HepG2 (cell line): ENCODE data around the gene CDCA5. TPM values are rescaled to one million over a fixed set of nuclear protein-coding genes. Genes with fewer than 3 reads are reported as not detected.

ENCODE experiments used
- ATAC-seq: fragments of 200-7000 bp; cut with Tn5 transposase; 3 replicates; pipeline ENCODE4 v1.9.1; 2020; ENCODE audit warnings: mild to moderate bottlenecking, moderate library complexity
- BruUV-seq: library from RNA; stranded (reverse); fragments of 400-500 nt; replicated peaks from 2 replicates; lab custom pipeline; 2021; lab: Mats Ljungman, UMichigan
- CTCF ChIA-PET: fragments of 300-600 bp; formaldehyde crosslinking; extraction: SDS; loops from one replicate; lab custom pipeline; 2021; ENCODE audit warnings: low total read pairs, inconsistent platforms, low intra/inter-chr PET ratio; lab: Yijun Ruan, JAX
- POLR2A ChIA-PET: fragments of 350-600 bp; sonication (Branson Sonifier 250); formaldehyde crosslinking; loops from one replicate; lab custom pipeline; 2020; ENCODE audit warnings: antibody characterized with exemption, inconsistent platforms; lab: Yijun Ruan, JAX
- DNase-seq: peaks from one replicate; pipeline ENCODE4 v3.0.0-alpha.2; 2015; ENCODE audit warnings: low spot score
- FAIRE-seq: peaks from 3 replicates; lab custom pipeline; 2011; peaks lifted over from hg19 to GRCh38; lab: Jason Lieb, UNC
- H2AFZ ChIP-seq: one replicate; pipeline ENCODE4 v1.6.1; 2011; ENCODE audit warnings: low read length, inconsistent platforms
- H3K27ac ChIP-seq: fragments of 300-600 bp; 3 replicates; pipeline ENCODE4 v1.8.0; 2011; ENCODE audit warnings: mixed run types, mild to moderate bottlenecking, mixed read lengths, low read length, inconsistent platforms; ENCODE audit not compliant: insufficient read depth; ENCODE audit errors: extremely low read length
- H3K27me3 ChIP-seq, 2 experiments: fragments of 200-600 bp in 1 of 2; 2 replicates in 1 of 2; 3 replicates in 1 of 2; pipeline versions ENCODE4 v1.6.0 to v1.8.0; 2011; ENCODE audit warnings: low read length in 2 of 2, mild to moderate bottlenecking in 2 of 2, moderate library complexity in 2 of 2, inconsistent platforms in 1 of 2; ENCODE audit not compliant: insufficient read depth in 2 of 2, control insufficient read depth in 1 of 2
- H3K36me3 ChIP-seq, 2 experiments: fragments of 200-600 bp in 1 of 2; replicated peaks in 1 of 2; 2 replicates in 1 of 2; 3 replicates in 1 of 2; pipeline versions ENCODE4 v1.5.1 to v1.8.0; 2011; ENCODE audit warnings: low read length in 2 of 2, inconsistent platforms in 1 of 2; ENCODE audit not compliant: insufficient read depth in 2 of 2, control insufficient read depth in 1 of 2
- H3K4me1 ChIP-seq: 2 replicates; pipeline ENCODE4 v1.5.1; 2012; ENCODE audit warnings: low read length, inconsistent platforms; ENCODE audit not compliant: insufficient read depth
- H3K4me2 ChIP-seq: 2 replicates; pipeline ENCODE4 v1.6.0; 2011; ENCODE audit warnings: low read depth, low read length, inconsistent platforms
- H3K4me3 ChIP-seq, 3 experiments: fragments of 200-600 bp in 1 of 3; sonication (generic), shearing (Covaris generic) in 1 of 3; replicated peaks in 1 of 3; 2 replicates each; pipeline ENCODE4 v1.5.1; 2011 to 2016; ENCODE audit warnings: low read length in 3 of 3, inconsistent platforms in 2 of 3, low read depth in 2 of 3, mild to moderate bottlenecking in 2 of 3, control low read depth in 1 of 3, mixed read lengths in 1 of 3; ENCODE audit not compliant: insufficient read depth in 1 of 3
- H3K79me2 ChIP-seq: one replicate; pipeline ENCODE4 v1.6.1; 2011; ENCODE audit warnings: low read length, inconsistent platforms; ENCODE audit not compliant: insufficient read depth
- H3K9ac ChIP-seq: 2 replicates; pipeline ENCODE4 v1.6.0; 2011; ENCODE audit warnings: mild to moderate bottlenecking, low read depth, low read length, inconsistent platforms; ENCODE audit not compliant: insufficient read depth
- H3K9me3 ChIP-seq: 2 replicates; pipeline ENCODE4 v1.5.1; 2012; ENCODE audit warnings: mild to moderate bottlenecking, low read length
- H4K20me1 ChIP-seq: 2 replicates; pipeline ENCODE4 v1.6.0; 2011; ENCODE audit warnings: inconsistent platforms, mild to moderate bottlenecking, low read length, moderate library complexity; ENCODE audit not compliant: insufficient read depth
- HNRNPLL ChIP-seq: fragments of 200-400 bp; formaldehyde crosslinking; IDR thresholded peaks from 2 replicates; pipeline ENCODE4 v1.6.1; 2017; ENCODE audit warnings: mild to moderate bottlenecking, low read depth, low read length; ENCODE audit not compliant: poor library complexity, severe bottlenecking
- MED1 ChIP-seq: sonication (generic); formaldehyde crosslinking; IDR thresholded peaks from 2 replicates; pipeline ENCODE4 v1.4.0; 2020; ENCODE audit warnings: missing genetic modification reagents
- MTA1 ChIP-seq: sonication (generic); formaldehyde crosslinking; IDR thresholded peaks from 2 replicates; pipeline ENCODE4 v1.4.0; 2020; ENCODE audit warnings: missing genetic modification reagents, mild to moderate bottlenecking, borderline replicate concordance
- MYC ChIP-seq: sonication (generic); formaldehyde crosslinking; IDR thresholded peaks from 2 replicates; pipeline ENCODE4 v1.9.0; 2021; ENCODE audit warnings: missing genetic modification reagents, borderline replicate concordance
- NRL ChIP-seq: sonication (generic); formaldehyde crosslinking; IDR thresholded peaks from 2 replicates; pipeline ENCODE4 v1.5.0; 2020; ENCODE audit warnings: missing genetic modification reagents, mild to moderate bottlenecking, moderate library complexity, borderline replicate concordance
- POLR2A ChIP-seq, 2 experiments: IDR thresholded peaks; 2 replicates each; pipeline ENCODE4 v1.6.1; 2011; ENCODE audit warnings: low read depth in 2 of 2, low read length in 2 of 2, mild to moderate bottlenecking in 1 of 2, moderate library complexity in 1 of 2; ENCODE audit not compliant: insufficient read depth in 1 of 2
- POLR2G ChIP-seq: fragments of 200-400 bp; formaldehyde crosslinking; IDR thresholded peaks from 2 replicates; pipeline ENCODE4 v1.6.1; 2018; ENCODE audit warnings: mild to moderate bottlenecking, low read depth, low read length, moderate library complexity
- SAP130 ChIP-seq: IDR thresholded peaks from 2 replicates; pipeline ENCODE4 v1.6.1; 2016; ENCODE audit warnings: low read depth
- SMAD1 ChIP-seq: sonication (generic); formaldehyde crosslinking; IDR thresholded peaks from 2 replicates; pipeline ENCODE4 v1.4.0; 2020; ENCODE audit warnings: missing genetic modification reagents, low read depth, mild to moderate bottlenecking, borderline replicate concordance
- SOX6 ChIP-seq, 2 experiments: fragments of 450-650 bp in 1 of 2; sonication (generic) in 1 of 2; formaldehyde crosslinking in 1 of 2; IDR thresholded peaks; 2 replicates each; pipeline versions ENCODE4 v1.4.0 to v1.6.1; 2017 to 2020; ENCODE audit warnings: antibody characterized with exemption in 1 of 2, mild to moderate bottlenecking in 1 of 2, missing genetic modification reagents in 1 of 2
- SP4 ChIP-seq: sonication (generic); formaldehyde crosslinking; IDR thresholded peaks from 2 replicates; pipeline ENCODE4 v1.8.1; 2023; ENCODE audit warnings: mild to moderate bottlenecking, missing genetic modification reagents
- ZNF350 ChIP-seq: sonication (generic); formaldehyde crosslinking; IDR thresholded peaks from 2 replicates; pipeline ENCODE4 v1.4.0; 2020; ENCODE audit warnings: mild to moderate bottlenecking, low read depth, missing genetic modification reagents, borderline replicate concordance
- ZNF562 ChIP-seq: sonication (generic); formaldehyde crosslinking; IDR thresholded peaks from 2 replicates; pipeline ENCODE4 v1.8.0; 2022; ENCODE audit warnings: missing genetic modification reagents, borderline replicate concordance
- WGBS: methylation state at CpG from one replicate; pipeline ENCODE4 v1.1.6; 2017; ENCODE audit warnings: low lambda C conversion rate; 5-methylcytosine and 5-hydroxymethylcytosine counted together
- in situ Hi-C: cut with HindIII; loops from 2 replicates; pipeline ENCODE4 v1.10.0; 2017; ENCODE audit warnings: low pct_unique_long_range_greater_than_20kb; ENCODE audit not compliant: extremely low pct_ligation_motif_present
- intact Hi-C: fragments of 100-400 bp; cut with micrococcal nuclease; formaldehyde crosslinking; loops from one replicate; pipeline ENCODE4 v1.10.0; 2022; ENCODE audit not compliant: unreplicated experiment
- polyA plus RNA-seq, 8 experiments: library from polyadenylated mRNA; depleted of rRNA in 3 of 8; stranded (reverse) in 7 of 8; unstranded in 1 of 8; fragments of >200 nt; fragmentation: Illumina TruSeq in 4 of 8; extraction: Trizol in 4 of 8; gene quantifications; 2 replicates each; pipeline versions ENCODE4 v1.2.1 to v1.2.3, GENCODE V29; 2011 to 2016; ENCODE audit warnings: low read depth in 4 of 8, missing spikeins in 1 of 8, mixed read lengths in 1 of 8; ENCODE audit not compliant: insufficient read depth in 1 of 8
- total RNA-seq, 5 experiments: library from RNA; depleted of rRNA; stranded (reverse); fragments of >200 nt; fragmentation: Illumina TruSeq; extraction: Trizol; gene quantifications; 2 replicates each; pipeline ENCODE4 v1.2.3, GENCODE V29; 2016; ENCODE audit warnings: low read depth in 1 of 5
- TF ChIP-seq, protein P1 (sequence below): sonication (generic); formaldehyde crosslinking; IDR thresholded peaks from 2 replicates; pipeline ENCODE4 v1.4.0; 2020; ENCODE audit warnings: mild to moderate bottlenecking, missing genetic modification reagents, borderline replicate concordance
- TF ChIP-seq, protein P2 (sequence below): sonication (generic); formaldehyde crosslinking; IDR thresholded peaks from 2 replicates; pipeline ENCODE4 v1.4.0; 2020; ENCODE audit warnings: missing genetic modification reagents, borderline replicate concordance

CDCA5 gene
- total and polyA plus RNA-seq, 2 of the 13 experiments (the other 11 are each of a cell fraction or from before 2014, with no cell fraction given), result 13.5 to 50.6 TPM

DNA sequence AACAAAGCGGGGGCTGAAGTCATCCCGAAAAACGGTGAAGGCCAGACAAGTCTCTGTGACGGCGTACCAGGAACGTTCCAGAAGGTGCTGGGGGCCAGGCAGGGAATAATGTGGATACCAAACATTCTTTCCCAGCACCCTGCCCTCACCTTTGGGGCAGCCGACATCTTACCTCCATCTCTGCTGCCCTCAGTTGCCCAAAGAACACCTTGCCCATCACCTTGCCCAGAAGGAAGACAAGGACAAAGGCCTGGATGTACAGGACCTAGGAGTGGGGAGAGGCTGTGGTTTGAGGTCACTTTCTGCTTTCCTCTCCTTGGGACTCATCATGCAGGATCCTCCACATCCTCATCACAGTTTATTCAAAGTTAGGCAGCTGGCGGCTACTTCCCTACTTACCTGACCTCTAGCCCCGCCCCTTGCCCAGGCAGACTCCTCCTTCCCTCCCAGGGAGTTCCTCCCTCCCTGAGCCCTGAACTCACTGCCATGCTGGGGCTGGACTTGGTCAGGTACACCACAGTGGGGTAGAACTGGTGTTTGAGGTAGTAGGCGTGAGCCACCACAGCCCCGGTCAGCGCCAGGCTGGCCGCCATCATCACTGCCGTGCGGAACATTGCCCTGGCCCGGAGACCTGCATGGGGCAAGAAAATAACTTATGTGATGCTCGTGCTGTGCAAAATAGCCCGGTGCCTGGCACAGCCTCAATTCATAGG, 49.3 kb upstream of the CDCA5 start:
- 65% methylated on average over 10 of the region's 18 CpGs for WGBS
- CTCF ChIA-PET, result interaction anchor here (1.3 kb wide), 1 partner anchor 47 kb away, joined by 3 read pairs; no protein-coding TSS in a partner anchor
- TF ChIP-seq ZNF562 (CRISPR knock-in tag) (no peak), POLR2G (peak; percentile 53), SMAD1 (CRISPR knock-in tag) (no peak), HNRNPLL (no peak), SOX6 (IDR thresholded peaks at IDR 0.05) (no peak), SOX6 (CRISPR knock-in tag; IDR thresholded peaks at IDR 0.05) (no peak), ZNF350 (CRISPR knock-in tag) (peak; percentile 8; the same call in 1 of the 2 replicates), MYC (no peak), POLR2A (IDR thresholded peaks at IDR 0.05; ENCODE audit: insufficient read depth in 1 of 2, low read depth in 2 of 2, low read length in 2 of 2) (peak in 1 of 2 experiments; percentile 74; a peak in 3 of 4 replicates), MTA1 (CRISPR knock-in tag) (0 out of 2 replicates have a peak, but pooled peaks have one; percentile 25), MED1 (CRISPR knock-in tag) (0 out of 2 replicates have a peak, but pooled peaks have one; percentile 12), NRL (0 out of 2 replicates have a peak, but pooled peaks have one; percentile 25), SAP130 (CRISPR knock-in tag) (peak; percentile 62), SP4 (0 out of 2 replicates have a peak, but pooled peaks have one; percentile 23)
- TF ChIP-seq, protein P1, sequence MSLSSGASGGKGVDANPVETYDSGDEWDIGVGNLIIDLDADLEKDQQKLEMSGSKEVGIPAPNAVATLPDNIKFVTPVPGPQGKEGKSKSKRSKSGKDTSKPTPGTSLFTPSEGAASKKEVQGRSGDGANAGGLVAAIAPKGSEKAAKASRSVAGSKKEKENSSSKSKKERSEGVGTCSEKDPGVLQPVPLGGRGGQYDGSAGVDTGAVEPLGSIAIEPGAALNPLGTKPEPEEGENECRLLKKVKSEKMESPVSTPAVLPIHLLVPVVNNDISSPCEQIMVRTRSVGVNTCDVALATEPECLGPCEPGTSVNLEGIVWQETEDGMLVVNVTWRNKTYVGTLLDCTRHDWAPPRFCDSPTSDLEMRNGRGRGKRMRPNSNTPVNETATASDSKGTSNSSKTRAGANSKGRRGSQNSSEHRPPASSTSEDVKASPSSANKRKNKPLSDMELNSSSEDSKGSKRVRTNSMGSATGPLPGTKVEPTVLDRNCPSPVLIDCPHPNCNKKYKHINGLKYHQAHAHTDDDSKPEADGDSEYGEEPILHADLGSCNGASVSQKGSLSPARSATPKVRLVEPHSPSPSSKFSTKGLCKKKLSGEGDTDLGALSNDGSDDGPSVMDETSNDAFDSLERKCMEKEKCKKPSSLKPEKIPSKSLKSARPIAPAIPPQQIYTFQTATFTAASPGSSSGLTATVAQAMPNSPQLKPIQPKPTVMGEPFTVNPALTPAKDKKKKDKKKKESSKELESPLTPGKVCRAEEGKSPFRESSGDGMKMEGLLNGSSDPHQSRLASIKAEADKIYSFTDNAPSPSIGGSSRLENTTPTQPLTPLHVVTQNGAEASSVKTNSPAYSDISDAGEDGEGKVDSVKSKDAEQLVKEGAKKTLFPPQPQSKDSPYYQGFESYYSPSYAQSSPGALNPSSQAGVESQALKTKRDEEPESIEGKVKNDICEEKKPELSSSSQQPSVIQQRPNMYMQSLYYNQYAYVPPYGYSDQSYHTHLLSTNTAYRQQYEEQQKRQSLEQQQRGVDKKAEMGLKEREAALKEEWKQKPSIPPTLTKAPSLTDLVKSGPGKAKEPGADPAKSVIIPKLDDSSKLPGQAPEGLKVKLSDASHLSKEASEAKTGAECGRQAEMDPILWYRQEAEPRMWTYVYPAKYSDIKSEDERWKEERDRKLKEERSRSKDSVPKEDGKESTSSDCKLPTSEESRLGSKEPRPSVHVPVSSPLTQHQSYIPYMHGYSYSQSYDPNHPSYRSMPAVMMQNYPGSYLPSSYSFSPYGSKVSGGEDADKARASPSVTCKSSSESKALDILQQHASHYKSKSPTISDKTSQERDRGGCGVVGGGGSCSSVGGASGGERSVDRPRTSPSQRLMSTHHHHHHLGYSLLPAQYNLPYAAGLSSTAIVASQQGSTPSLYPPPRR (CRISPR knock-in tag), result no peak
- TF ChIP-seq, protein P2, sequence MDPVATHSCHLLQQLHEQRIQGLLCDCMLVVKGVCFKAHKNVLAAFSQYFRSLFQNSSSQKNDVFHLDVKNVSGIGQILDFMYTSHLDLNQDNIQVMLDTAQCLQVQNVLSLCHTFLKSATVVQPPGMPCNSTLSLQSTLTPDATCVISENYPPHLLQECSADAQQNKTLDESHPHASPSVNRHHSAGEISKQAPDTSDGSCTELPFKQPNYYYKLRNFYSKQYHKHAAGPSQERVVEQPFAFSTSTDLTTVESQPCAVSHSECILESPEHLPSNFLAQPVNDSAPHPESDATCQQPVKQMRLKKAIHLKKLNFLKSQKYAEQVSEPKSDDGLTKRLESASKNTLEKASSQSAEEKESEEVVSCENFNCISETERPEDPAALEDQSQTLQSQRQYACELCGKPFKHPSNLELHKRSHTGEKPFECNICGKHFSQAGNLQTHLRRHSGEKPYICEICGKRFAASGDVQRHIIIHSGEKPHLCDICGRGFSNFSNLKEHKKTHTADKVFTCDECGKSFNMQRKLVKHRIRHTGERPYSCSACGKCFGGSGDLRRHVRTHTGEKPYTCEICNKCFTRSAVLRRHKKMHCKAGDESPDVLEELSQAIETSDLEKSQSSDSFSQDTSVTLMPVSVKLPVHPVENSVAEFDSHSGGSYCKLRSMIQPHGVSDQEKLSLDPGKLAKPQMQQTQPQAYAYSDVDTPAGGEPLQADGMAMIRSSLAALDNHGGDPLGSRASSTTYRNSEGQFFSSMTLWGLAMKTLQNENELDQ, result no peak

More for the DNA sequence above, 49.3 kb upstream of the CDCA5 start:
- H3K4me3 ChIP-seq, result peak overlapping the region; percentile 85 to 94 (median 92)
- POLR2A ChIA-PET, result interaction anchor here (3.2 to 5.1 kb wide), 5 partner anchors 10 to 47 kb away, joined by 23 to 105 read pairs (median 85); partner anchors contain the start of genes CAPN1, FAU, MRPL49 and TM7SF2
- peak overlapping the region; percentile 96 for H3K27ac ChIP-seq
- FAIRE-seq, result no peak
- peaks cover 25% of the 10 kb centered on the region for H3K4me1 ChIP-seq
- no peaks in the 10 kb centered on the region; a peak in 1 of 5 replicates for H3K27me3 ChIP-seq
- peak overlapping the region; percentile 92 for H3K4me2 ChIP-seq
- DNase-seq, result peak; percentile 47
- peak; percentile 14 for ATAC-seq
- H2AFZ ChIP-seq, result no peak overlapping the region
- peak overlapping the region; percentile 96 for H3K9ac ChIP-seq
- peaks cover 31 to 45% of the 10 kb centered on the region in 2 experiments for H3K36me3 ChIP-seq
- peaks cover 26% of the 10 kb centered on the region for H3K79me2 ChIP-seq
- intact Hi-C loops (no loop called here), in situ Hi-C loops (no loop called here)
- no peaks in the 10 kb centered on the region for H3K9me3 ChIP-seq
- peaks cover 17% of the 10 kb centered on the region for H4K20me1 ChIP-seq
- BruUV-seq, result no TSS peak
